ENCODE results near the gene SIPA1L3.

SIPA1L3 gene

GRCh38 chr19:38190793-38191192 lies 283.8 kb downstream of the SIPA1L3 start:
- Histone ChIP-seq H3K4me1 (ENCODE audit: control insufficient read depth, insufficient read depth, low read length) (no peaks in the 10 kb centered on the region), H3K9me3 (ENCODE audit: control insufficient read depth, insufficient read depth, low read depth, low read length) (no peaks in the 10 kb centered on the region), H3K27ac (ENCODE audit: extremely low read depth, low read depth, low read length) (no peak overlapping the region), H3K4me3 (ENCODE audit: low read depth, low read length) (no peak overlapping the region), H3K36me3 (ENCODE audit: control insufficient read depth in 2 of 2, insufficient read depth in 1 of 2, low read length in 2 of 2) (peaks cover 0 to 11% of the 10 kb centered on the region in 2 experiments; a peak in 1 of 3 replicates)
- ChIA-PET CTCF (interaction anchor here (0.6 to 1.2 kb wide), 5 partner anchors 31 to 171 kb away, joined by 3 to 7 read pairs (median 4); no protein-coding TSS in a partner anchor), POLR2A (interaction anchor here (0.6 to 1.1 kb wide), 2 partner anchors 73 to 1495 kb away, joined by 3 read pairs; partner anchors contain the start of gene SPINT2)
- TF ChIP-seq KLF17 (tag by site-specific recombination; IDR thresholded peaks at IDR 0.05) (no peak), ZNF707 (tag by site-specific recombination; IDR thresholded peaks at IDR 0.05) (no peak), ZSCAN4 (tag by site-specific recombination; IDR thresholded peaks at IDR 0.05) (no peak), ZFP37 (tag by site-specific recombination; IDR thresholded peaks at IDR 0.05) (no peak), ZNF624 (tag by site-specific recombination; IDR thresholded peaks at IDR 0.05) (no peak), ZSCAN30 (tag by site-specific recombination; IDR thresholded peaks at IDR 0.05) (no peak), AEBP2 (tag by site-specific recombination; IDR thresholded peaks at IDR 0.05; ENCODE audit: borderline replicate concordance) (no peak), KLF16 (tag by site-specific recombination; IDR thresholded peaks at IDR 0.05) (no peak), ZNF768 (tag by site-specific recombination; IDR thresholded peaks at IDR 0.05) (0 out of 2 replicates have a peak, but pooled peaks have one; percentile 51), ZNF391 (tag by site-specific recombination; IDR thresholded peaks at IDR 0.05; ENCODE audit: borderline replicate concordance, low read depth) (no peak), ZNF639 (tag by site-specific recombination; IDR thresholded peaks at IDR 0.05) (no peak), ZNF121 (tag by site-specific recombination; IDR thresholded peaks at IDR 0.05) (0 out of 2 replicates have a peak, but pooled peaks have one; percentile 67), PRDM6 (tag by site-specific recombination; IDR thresholded peaks at IDR 0.05) (no peak), ZNF362 (tag by site-specific recombination; IDR thresholded peaks at IDR 0.05) (no peak), ZNF146 (tag by site-specific recombination; IDR thresholded peaks at IDR 0.05) (no peak), ZNF350 (tag by site-specific recombination; IDR thresholded peaks at IDR 0.05) (no peak), BCL6B (tag by site-specific recombination; IDR thresholded peaks at IDR 0.05) (no peak), ZNF529 (tag by site-specific recombination; IDR thresholded peaks at IDR 0.05; ENCODE audit: insufficient replicate concordance) (no peak)
